K562 (cell line): ENCODE measurements around the gene EPM2A.

ENCODE experiments used
- E4F1 ChIP-seq: fragments of 250-450 bp; sonication (Bioruptor Pico); IDR thresholded peaks from 2 replicates; pipeline ENCODE4 v1.5.0; 2021; ENCODE audit warnings: mild to moderate bottlenecking, borderline replicate concordance
- GATA2 ChIP-seq: sonication (generic); formaldehyde crosslinking; IDR thresholded peaks from 2 replicates; pipeline ENCODE4 v1.4.0; 2020; ENCODE audit warnings: mild to moderate bottlenecking, missing genetic modification reagents
- MBD2 ChIP-seq: sonication (generic); IDR thresholded peaks from 2 replicates; pipeline ENCODE4 v1.6.1; 2016; ENCODE audit warnings: low read depth, borderline replicate concordance
- MYC ChIP-seq, 2 experiments: fragments of 250-450 bp in 1 of 2; sonication (Bioruptor Pico) in 1 of 2; IDR thresholded peaks; 2 replicates each; pipeline versions ENCODE4 v1.5.1 to v1.6.1; 2012 to 2021; ENCODE audit warnings: low read depth in 2 of 2, borderline replicate concordance in 1 of 2, improper control_type of control experiment in 1 of 2, low read length in 1 of 2, mild to moderate bottlenecking in 1 of 2, moderate library complexity in 1 of 2
- POLR2A ChIP-seq: fragments of 450-650 bp; conservative IDR thresholded peaks from 2 replicates; pipeline ENCODE4 v1.6.1; 2016
- RB1 ChIP-seq: fragments of 450-650 bp; IDR thresholded peaks from 2 replicates; pipeline ENCODE4 v1.6.1; 2017; ENCODE audit warnings: low read depth, mild to moderate bottlenecking
- RBM34 ChIP-seq: fragments of 200-400 bp; formaldehyde crosslinking; IDR thresholded peaks from 2 replicates; pipeline ENCODE4 v1.6.1; 2018; ENCODE audit warnings: low read length, borderline replicate concordance; ENCODE audit not compliant: insufficient read depth
- RBM39 ChIP-seq: fragments of 200-400 bp; formaldehyde crosslinking; optimal IDR thresholded peaks from 2 replicates; pipeline ENCODE3; 2018; ENCODE audit warnings: low read depth, low read length
- USF2 ChIP-seq: sonication (generic); formaldehyde crosslinking; IDR thresholded peaks from 2 replicates; pipeline ENCODE4 v1.5.0; 2020; ENCODE audit warnings: missing genetic modification reagents
- ZNF347 ChIP-seq: fragments of 450-650 bp; formaldehyde crosslinking; IDR thresholded peaks from 2 replicates; pipeline ENCODE4 v1.4.0; 2020; ENCODE audit warnings: low read depth, mild to moderate bottlenecking, moderate library complexity
- ZNF551 ChIP-seq: fragments of 250-450 bp; sonication (Bioruptor Pico); IDR thresholded peaks from 2 replicates; pipeline ENCODE4 v1.5.0; 2021; ENCODE audit warnings: mild to moderate bottlenecking, moderate library complexity
- ZNF561 ChIP-seq: fragments of 450-650 bp; formaldehyde crosslinking; conservative IDR thresholded peaks from 2 replicates; pipeline ENCODE4 v1.4.0; 2020; ENCODE audit warnings: mild to moderate bottlenecking, moderate library complexity
- TF ChIP-seq, protein P1 (sequence below): IDR thresholded peaks from 3 replicates; pipeline ENCODE4 v1.6.1; 2011; ENCODE audit warnings: borderline replicate concordance, mild to moderate bottlenecking, moderate library complexity; ENCODE audit not compliant: insufficient read length; ENCODE audit errors: extremely low read depth

GRCh38 chr6:145694083-145694737, 41.1 kb downstream of the EPM2A start:
- TF ChIP-seq ZNF551 (CRISPR knock-in tag) (no peak), MYC (IDR thresholded peaks at IDR 0.05; ENCODE audit: low read depth, low read length) (no peak), MYC (CRISPR knock-in tag; IDR thresholded peaks at IDR 0.05; ENCODE audit: borderline replicate concordance, low read depth) (no peak), GATA2 (CRISPR knock-in tag) (no peak), POLR2A (no peak), RBM39 (no peak), E4F1 (no peak), MBD2 (no peak), RB1 (no peak), RBM34 (no peak), ZNF561 (CRISPR knock-in tag) (no peak), USF2 (no peak), ZNF347 (CRISPR knock-in tag) (no peak)
- TF ChIP-seq, protein P1, sequence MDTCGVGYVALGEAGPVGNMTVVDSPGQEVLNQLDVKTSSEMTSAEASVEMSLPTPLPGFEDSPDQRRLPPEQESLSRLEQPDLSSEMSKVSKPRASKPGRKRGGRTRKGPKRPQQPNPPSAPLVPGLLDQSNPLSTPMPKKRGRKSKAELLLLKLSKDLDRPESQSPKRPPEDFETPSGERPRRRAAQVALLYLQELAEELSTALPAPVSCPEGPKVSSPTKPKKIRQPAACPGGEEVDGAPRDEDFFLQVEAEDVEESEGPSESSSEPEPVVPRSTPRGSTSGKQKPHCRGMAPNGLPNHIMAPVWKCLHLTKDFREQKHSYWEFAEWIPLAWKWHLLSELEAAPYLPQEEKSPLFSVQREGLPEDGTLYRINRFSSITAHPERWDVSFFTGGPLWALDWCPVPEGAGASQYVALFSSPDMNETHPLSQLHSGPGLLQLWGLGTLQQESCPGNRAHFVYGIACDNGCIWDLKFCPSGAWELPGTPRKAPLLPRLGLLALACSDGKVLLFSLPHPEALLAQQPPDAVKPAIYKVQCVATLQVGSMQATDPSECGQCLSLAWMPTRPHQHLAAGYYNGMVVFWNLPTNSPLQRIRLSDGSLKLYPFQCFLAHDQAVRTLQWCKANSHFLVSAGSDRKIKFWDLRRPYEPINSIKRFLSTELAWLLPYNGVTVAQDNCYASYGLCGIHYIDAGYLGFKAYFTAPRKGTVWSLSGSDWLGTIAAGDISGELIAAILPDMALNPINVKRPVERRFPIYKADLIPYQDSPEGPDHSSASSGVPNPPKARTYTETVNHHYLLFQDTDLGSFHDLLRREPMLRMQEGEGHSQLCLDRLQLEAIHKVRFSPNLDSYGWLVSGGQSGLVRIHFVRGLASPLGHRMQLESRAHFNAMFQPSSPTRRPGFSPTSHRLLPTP = no peak
